ENCODE data around the gene OR8S1. TPM values are rescaled to one million over a fixed set of nuclear protein-coding genes. Genes with fewer than 3 reads are reported as not detected.

Gene OR8S1
- polyA plus RNA-seq, 1 of the 3 experiments (the other 2 are of a cell fraction): not detected

- no peak for TF ChIP-seq FOSL2 (IDR thresholded peaks at IDR 0.05; ENCODE audit: borderline replicate concordance, low read depth)
- no peak for TF ChIP-seq RFX5 (IDR thresholded peaks at IDR 0.05; ENCODE audit: low read length)
- TF ChIP-seq FOXM1 (IDR thresholded peaks at IDR 0.05; ENCODE audit: low read depth): no peak
- no peak for TF ChIP-seq CHD2 (IDR thresholded peaks at IDR 0.05; ENCODE audit: low read length, partially characterized antibody)
- no peak for TF ChIP-seq RCOR1 (IDR thresholded peaks at IDR 0.05; ENCODE audit: low read length)
- TF ChIP-seq FOXJ3 (CRISPR knock-in tag; IDR thresholded peaks at IDR 0.05): no peak
- TF ChIP-seq, protein P1, sequence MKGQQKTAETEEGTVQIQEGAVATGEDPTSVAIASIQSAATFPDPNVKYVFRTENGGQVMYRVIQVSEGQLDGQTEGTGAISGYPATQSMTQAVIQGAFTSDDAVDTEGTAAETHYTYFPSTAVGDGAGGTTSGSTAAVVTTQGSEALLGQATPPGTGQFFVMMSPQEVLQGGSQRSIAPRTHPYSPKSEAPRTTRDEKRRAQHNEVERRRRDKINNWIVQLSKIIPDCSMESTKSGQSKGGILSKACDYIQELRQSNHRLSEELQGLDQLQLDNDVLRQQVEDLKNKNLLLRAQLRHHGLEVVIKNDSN (IDR thresholded peaks at IDR 0.05; ENCODE audit: borderline replicate concordance, low read depth): no peak
- no peak for TF ChIP-seq ELF1 (IDR thresholded peaks at IDR 0.05)
- TF ChIP-seq TEAD4 (IDR thresholded peaks at IDR 0.05; ENCODE audit: borderline replicate concordance, insufficient read depth): no peak
- ChIA-PET POLR2A (no interaction called here), CTCF (interaction anchor here (1.1 kb wide), 1 partner anchor 12 kb away, joined by 3 read pairs; no protein-coding TSS in a partner anchor)
- Histone ChIP-seq H3K36me3 (replicated peaks in 1 of 2; ENCODE audit: control insufficient read depth in 1 of 2, insufficient read depth in 2 of 2, low read length in 1 of 2) (no peaks in the 10 kb centered on the region), H4K20me1 (ENCODE audit: insufficient read depth) (no peaks in the 10 kb centered on the region), H3K4me2 (no peak overlapping the region), H3F3A (replicated peaks; ENCODE audit: insufficient read depth) (no peaks in the 10 kb centered on the region), H3K9me2 (no peaks in the 10 kb centered on the region), H3K9ac (no peak overlapping the region), H3K79me2 (ENCODE audit: insufficient read depth) (no peaks in the 10 kb centered on the region), H3K4me1 (ENCODE audit: control insufficient read depth in 1 of 2, insufficient read depth in 2 of 2, low read depth in 1 of 2, low read length in 1 of 2) (no peaks in the 10 kb centered on the region), H3K27me3 (ENCODE audit: insufficient read depth) (no peaks in the 10 kb centered on the region), H3K9me3 (no peaks in the 10 kb centered on the region), H2AFZ (ENCODE audit: low read depth) (no peak overlapping the region), H3K4me3 (ENCODE audit: low read depth in 2 of 2, low read length in 1 of 2) (no peak overlapping the region), H3K27ac (ENCODE audit: low read depth in 2 of 2, low read length in 1 of 2) (no peak overlapping the region)
- DNase-seq: no peak
- 36% methylated on average over 6 of the region's 6 CpGs for WGBS (ENCODE audit: low lambda C conversion rate)
Observed at GRCh38 chr12:48556631-48557030, 31.2 kb downstream of the OR8S1 start.

DNA sequence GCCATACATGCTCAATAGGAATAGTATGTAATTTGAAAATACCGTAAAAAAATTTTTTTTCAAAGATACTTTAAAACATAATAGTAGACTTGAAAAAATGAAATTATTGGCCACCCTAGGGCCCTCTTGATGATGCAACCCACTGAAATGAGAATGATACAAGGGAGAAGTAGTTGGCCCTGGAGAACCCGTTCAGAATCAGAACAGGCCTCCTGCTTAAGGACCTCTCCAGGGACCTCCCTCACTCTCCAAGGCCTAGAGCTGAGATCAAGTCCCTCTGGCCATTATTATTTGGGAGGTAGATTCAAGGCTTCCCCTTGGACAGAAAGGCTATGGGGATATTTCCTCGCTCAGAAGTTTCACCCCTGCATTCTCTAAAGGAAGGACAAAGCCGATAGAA, 32.5 kb downstream of the OR8S1 start:
- Histone ChIP-seq H3K9me2 (no peaks in the 10 kb centered on the region), H3K27me3 (ENCODE audit: insufficient read depth) (no peaks in the 10 kb centered on the region), H4K20me1 (ENCODE audit: insufficient read depth) (no peaks in the 10 kb centered on the region), H2AFZ (ENCODE audit: low read depth) (no peak overlapping the region), H3F3A (replicated peaks; ENCODE audit: insufficient read depth) (no peaks in the 10 kb centered on the region), H3K4me1 (ENCODE audit: control insufficient read depth in 1 of 2, insufficient read depth in 2 of 2, low read depth in 1 of 2, low read length in 1 of 2) (no peaks in the 10 kb centered on the region), H3K9ac (no peak overlapping the region), H3K79me2 (ENCODE audit: insufficient read depth) (no peaks in the 10 kb centered on the region), H3K4me3 (ENCODE audit: low read depth in 2 of 2, low read length in 1 of 2) (no peak overlapping the region), H3K4me2 (no peak overlapping the region), H3K9me3 (no peaks in the 10 kb centered on the region), H3K36me3 (replicated peaks in 1 of 2; ENCODE audit: control insufficient read depth in 1 of 2, insufficient read depth in 2 of 2, low read length in 1 of 2) (no peaks in the 10 kb centered on the region), H3K27ac (ENCODE audit: low read depth in 2 of 2, low read length in 1 of 2) (no peak overlapping the region)
- POLR2A ChIA-PET: no interaction called here
- no peak for TF ChIP-seq USF2 (IDR thresholded peaks at IDR 0.05; ENCODE audit: borderline replicate concordance, low read depth, low read length)
- TF ChIP-seq MEF2A (IDR thresholded peaks at IDR 0.05; ENCODE audit: borderline replicate concordance, low read depth): no peak
- no peak for DNase-seq
- CTCF ChIA-PET: no interaction called here
- WGBS (ENCODE audit: low lambda C conversion rate): 22% methylated on average over 4 of the region's 4 CpGs

DNA sequence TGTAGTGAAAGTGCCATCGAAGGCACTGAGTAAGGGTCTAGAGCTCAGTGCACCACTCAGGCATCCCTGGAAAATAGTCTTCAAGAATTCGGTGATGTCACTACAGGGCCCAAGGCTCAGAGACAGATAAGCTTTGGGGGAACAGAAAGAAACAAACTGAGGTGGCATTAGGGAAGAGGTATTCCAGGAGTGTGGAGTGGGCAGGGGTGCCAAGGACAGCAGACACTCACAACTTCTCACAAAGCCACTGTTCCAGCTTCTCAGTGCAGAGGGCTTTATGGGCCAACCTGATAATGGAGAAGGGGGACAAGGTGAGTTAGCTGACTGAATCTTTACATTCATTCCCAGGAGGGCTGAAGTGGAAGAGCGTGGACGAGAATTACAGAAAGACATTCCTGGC, 42.3 kb downstream of the OR8S1 start:
- no peaks in the 10 kb centered on the region for H3K9me3 ChIP-seq
- no peaks in the 10 kb centered on the region for H3K9me2 ChIP-seq
- no peak overlapping the region for H3K4me3 ChIP-seq (ENCODE audit: low read depth in 2 of 2, low read length in 1 of 2)
- no peak overlapping the region for H3K4me2 ChIP-seq
- no peaks in the 10 kb centered on the region for H3F3A ChIP-seq (replicated peaks; ENCODE audit: insufficient read depth)
- H4K20me1 ChIP-seq (ENCODE audit: insufficient read depth): no peaks in the 10 kb centered on the region
- H2AFZ ChIP-seq (ENCODE audit: low read depth): no peak overlapping the region
- no peak for DNase-seq
- ChIA-PET POLR2A (no interaction called here), CTCF (no interaction called here)
- no peaks in the 10 kb centered on the region for H3K36me3 ChIP-seq (replicated peaks in 1 of 2; ENCODE audit: control insufficient read depth in 1 of 2, insufficient read depth in 2 of 2, low read length in 1 of 2)
- H3K4me1 ChIP-seq (ENCODE audit: control insufficient read depth in 1 of 2, insufficient read depth in 2 of 2, low read depth in 1 of 2, low read length in 1 of 2): no peaks in the 10 kb centered on the region
- WGBS (ENCODE audit: low lambda C conversion rate): 7% methylated on average over 4 of the region's 4 CpGs
- peaks cover 15% of the 10 kb centered on the region; the same call in 1 of the 2 replicates for H3K27me3 ChIP-seq (ENCODE audit: insufficient read depth)
- H3K27ac ChIP-seq (ENCODE audit: low read depth in 2 of 2, low read length in 1 of 2): no peak overlapping the region
- no peaks in the 10 kb centered on the region for H3K79me2 ChIP-seq (ENCODE audit: insufficient read depth)
- no peak overlapping the region for H3K9ac ChIP-seq
- TF ChIP-seq CTCF (IDR thresholded peaks at IDR 0.05): no peak
- TF ChIP-seq, protein P1 (IDR thresholded peaks at IDR 0.05; ENCODE audit: borderline replicate concordance, low read depth): no peak
- TF ChIP-seq GABPA (IDR thresholded peaks at IDR 0.05; ENCODE audit: low read depth): no peak
- TF ChIP-seq TCF12 (IDR thresholded peaks at IDR 0.05): no peak
- TF ChIP-seq MXI1 (IDR thresholded peaks at IDR 0.05; ENCODE audit: low read depth, low read length): no peak
- no peak for TF ChIP-seq YY1 (IDR thresholded peaks at IDR 0.05; ENCODE audit: low read depth)
